Peyer's patch (tissue), 4 donors: ENCODE data around the gene COTL1. TPM values are rescaled to one million over a fixed set of nuclear protein-coding genes. Genes with fewer than 3 reads are reported as not detected.

Experiments
- DNase-seq, 3 donors: peaks; one replicate each; pipeline ENCODE4 v3.0.0-alpha.2; 2017 to 2019
- H3K27ac ChIP-seq, 4 donors: fragments of 200-600 bp; sonication (generic); one replicate each; pipeline ENCODE4 v1.5.1; 2016 to 2019
- H3K27me3 ChIP-seq, 2 donors: fragments of 200-600 bp; sonication (generic); one replicate each; pipeline ENCODE4 v1.5.1; 2019
- H3K36me3 ChIP-seq, 3 donors: fragments of 200-600 bp; sonication (generic); one replicate each; pipeline ENCODE4 v1.5.1; 2016 to 2019
- H3K4me1 ChIP-seq, 4 donors: fragments of 200-600 bp; sonication (generic); one replicate each; pipeline ENCODE4 v1.5.1; 2016 to 2019
- H3K4me3 ChIP-seq, 4 donors: fragments of 200-600 bp; sonication (generic); 1 replicate in 3 of 4; 2 replicates in 1 of 4; pipeline ENCODE4 v1.5.1; 2016 to 2019; ENCODE audit warnings: mild to moderate bottlenecking in 1 of 4
- H3K9me3 ChIP-seq, 4 donors: fragments of 200-600 bp; sonication (generic); one replicate each; pipeline ENCODE4 v1.5.1; 2016 to 2019; ENCODE audit warnings: mild to moderate bottlenecking in 1 of 4
- POLR2A ChIP-seq, 2 donors: fragments of 450-650 bp; IDR thresholded peaks; one replicate each; pipeline ENCODE4 v1.5.1; 2017; ENCODE audit warnings: antibody characterized with exemption in 2 of 2, mild to moderate bottlenecking in 2 of 2, moderate library complexity in 2 of 2
- total RNA-seq, 4 donors: library from RNA; depleted of rRNA; stranded (reverse); fragments of >200 nt; gene quantifications; one replicate each; pipeline ENCODE4 v1.1.0, GENCODE V29; 2016
- TF ChIP-seq, protein P1 (sequence below), 6 experiments: fragments of 450-650 bp in 4 of 6; fragments of 200-600 bp in 2 of 6; sonication (generic) in 1 of 6; IDR thresholded peaks; one replicate each; pipeline ENCODE4 v1.5.1; 2017 to 2019; ENCODE audit warnings: antibody characterized with exemption in 6 of 6, mild to moderate bottlenecking in 3 of 6, moderate library complexity in 1 of 6

Gene COTL1
- total RNA-seq, 4 donors from 2014 or later = 29.6 to 84.2 (median 43.1) TPM

DNA sequence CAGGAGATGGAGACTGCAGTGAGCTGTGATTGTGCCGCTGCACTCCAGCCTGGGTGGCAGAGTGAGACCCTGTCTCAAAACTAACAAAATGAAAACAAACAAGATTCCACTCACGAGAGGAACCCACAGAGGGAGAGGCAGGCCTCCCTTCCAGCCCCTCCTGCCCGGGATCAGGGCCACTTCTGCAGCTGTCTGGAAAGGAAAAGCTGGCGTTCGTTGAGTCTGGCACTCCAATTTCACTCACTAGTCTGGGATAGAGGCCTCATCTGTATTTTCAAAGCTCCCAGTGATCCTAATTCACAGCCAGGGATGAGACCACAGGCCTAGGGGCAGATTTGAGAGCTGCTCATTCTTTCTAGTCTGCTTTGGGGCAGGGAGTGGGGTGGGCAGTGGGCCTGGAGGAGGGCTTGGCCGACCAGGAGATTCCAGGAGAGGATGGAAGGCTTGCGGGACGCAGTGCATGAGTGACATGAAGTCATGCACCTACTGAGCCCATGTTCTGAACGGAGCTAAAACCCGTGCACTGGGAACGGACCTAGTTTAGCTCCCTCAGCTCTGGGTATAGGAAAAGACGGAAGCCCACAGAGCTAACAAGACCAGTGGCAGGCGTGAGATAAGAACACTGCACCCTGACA lies 54.0 kb downstream of the COTL1 start:
- Histone ChIP-seq H3K4me1 (peaks cover 0 to 15% (median 1%) of the 10 kb centered on the region in 4 donors), H3K27ac (no peak overlapping the region), H3K36me3 (peaks cover 0 to 8% (median 0%) of the 10 kb centered on the region in 3 donors), H3K27me3 (no peaks in the 10 kb centered on the region), H3K9me3 (no peaks in the 10 kb centered on the region), H3K4me3 (no peak overlapping the region)
- DNase-seq = no peak
- TF ChIP-seq, protein P1, sequence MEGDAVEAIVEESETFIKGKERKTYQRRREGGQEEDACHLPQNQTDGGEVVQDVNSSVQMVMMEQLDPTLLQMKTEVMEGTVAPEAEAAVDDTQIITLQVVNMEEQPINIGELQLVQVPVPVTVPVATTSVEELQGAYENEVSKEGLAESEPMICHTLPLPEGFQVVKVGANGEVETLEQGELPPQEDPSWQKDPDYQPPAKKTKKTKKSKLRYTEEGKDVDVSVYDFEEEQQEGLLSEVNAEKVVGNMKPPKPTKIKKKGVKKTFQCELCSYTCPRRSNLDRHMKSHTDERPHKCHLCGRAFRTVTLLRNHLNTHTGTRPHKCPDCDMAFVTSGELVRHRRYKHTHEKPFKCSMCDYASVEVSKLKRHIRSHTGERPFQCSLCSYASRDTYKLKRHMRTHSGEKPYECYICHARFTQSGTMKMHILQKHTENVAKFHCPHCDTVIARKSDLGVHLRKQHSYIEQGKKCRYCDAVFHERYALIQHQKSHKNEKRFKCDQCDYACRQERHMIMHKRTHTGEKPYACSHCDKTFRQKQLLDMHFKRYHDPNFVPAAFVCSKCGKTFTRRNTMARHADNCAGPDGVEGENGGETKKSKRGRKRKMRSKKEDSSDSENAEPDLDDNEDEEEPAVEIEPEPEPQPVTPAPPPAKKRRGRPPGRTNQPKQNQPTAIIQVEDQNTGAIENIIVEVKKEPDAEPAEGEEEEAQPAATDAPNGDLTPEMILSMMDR (IDR thresholded peaks at IDR 0.05) = no peak
- no peak for TF ChIP-seq POLR2A (IDR thresholded peaks at IDR 0.05)

DNA sequence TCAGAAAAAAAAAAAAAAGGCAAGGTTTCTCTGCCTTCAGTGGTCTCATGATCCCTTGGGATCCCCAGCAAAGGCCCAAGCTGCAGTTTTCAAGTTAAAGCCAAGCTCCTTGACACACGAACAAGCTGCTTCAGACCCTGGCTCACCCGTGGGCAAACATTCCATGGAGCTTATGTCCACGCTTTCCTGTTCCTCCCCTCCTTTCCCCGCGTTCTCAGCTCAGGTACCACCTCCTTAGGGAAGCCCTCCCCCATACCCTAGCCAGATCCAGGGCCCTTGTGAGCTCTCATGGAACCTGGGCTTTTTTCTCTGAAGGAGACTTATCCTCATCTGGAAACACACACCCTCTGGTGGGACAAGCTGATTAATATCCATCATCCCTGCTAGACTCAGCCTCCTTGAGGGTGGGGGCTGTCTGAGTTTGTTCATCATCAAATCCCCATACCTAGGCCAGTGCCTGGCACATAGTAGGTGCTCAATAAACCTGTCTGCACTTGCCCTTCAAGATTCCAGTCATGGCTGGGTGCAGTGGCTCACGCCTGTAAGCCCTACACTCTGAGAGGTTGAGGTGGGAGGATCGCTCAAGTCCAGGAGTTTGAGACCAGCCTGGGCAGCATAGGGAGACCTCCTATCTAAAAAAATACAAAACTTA lies 54.7 kb downstream of the COTL1 start:
- no peak for TF ChIP-seq POLR2A (IDR thresholded peaks at IDR 0.05)
- TF ChIP-seq, protein P1 (IDR thresholded peaks at IDR 0.05) = no peak
- DNase-seq = no peak

GRCh38 chr16:84562174-84562815 lies 55.6 kb downstream of the COTL1 start:
- peaks cover 0 to 8% (median 0%) of the 10 kb centered on the region in 3 donors for H3K36me3 ChIP-seq
- peaks cover 0 to 15% (median 1%) of the 10 kb centered on the region in 4 donors for H3K4me1 ChIP-seq
- DNase-seq = peak in 2 of 3 donors; percentile 43 to 55
- H3K9me3 ChIP-seq = no peaks in the 10 kb centered on the region
- H3K27ac ChIP-seq = peak overlapping the region in 2 of 4 donors; percentile 4 to 49
- H3K4me3 ChIP-seq = no peak overlapping the region
- TF ChIP-seq, protein P1 (IDR thresholded peaks at IDR 0.05) = no peak
- no peak for TF ChIP-seq POLR2A (IDR thresholded peaks at IDR 0.05)
- H3K27me3 ChIP-seq = no peaks in the 10 kb centered on the region

More for the DNA sequence above, 54.7 kb downstream of the COTL1 start:
- H3K36me3 ChIP-seq = peaks cover 0 to 8% (median 0%) of the 10 kb centered on the region in 3 donors
- peaks cover 0 to 15% (median 1%) of the 10 kb centered on the region in 4 donors for H3K4me1 ChIP-seq
- peak overlapping the region in 1 of 4 donors; percentile 49 for H3K27ac ChIP-seq
- H3K9me3 ChIP-seq = no peaks in the 10 kb centered on the region
- H3K4me3 ChIP-seq = no peak overlapping the region
- H3K27me3 ChIP-seq = no peaks in the 10 kb centered on the region

GRCh38 chr16:84561291-84561690 lies 56.6 kb downstream of the COTL1 start:
- TF ChIP-seq, protein P1 (IDR thresholded peaks at IDR 0.05) = no peak
- no peak for TF ChIP-seq POLR2A (IDR thresholded peaks at IDR 0.05)
- Histone ChIP-seq H3K36me3 (peaks cover 0 to 1% (median 0%) of the 10 kb centered on the region in 3 donors), H3K27ac (no peak overlapping the region), H3K27me3 (no peaks in the 10 kb centered on the region), H3K4me1 (peaks cover 0 to 15% (median 1%) of the 10 kb centered on the region in 4 donors), H3K4me3 (no peak overlapping the region), H3K9me3 (no peaks in the 10 kb centered on the region)
- DNase-seq = no peak

DNA sequence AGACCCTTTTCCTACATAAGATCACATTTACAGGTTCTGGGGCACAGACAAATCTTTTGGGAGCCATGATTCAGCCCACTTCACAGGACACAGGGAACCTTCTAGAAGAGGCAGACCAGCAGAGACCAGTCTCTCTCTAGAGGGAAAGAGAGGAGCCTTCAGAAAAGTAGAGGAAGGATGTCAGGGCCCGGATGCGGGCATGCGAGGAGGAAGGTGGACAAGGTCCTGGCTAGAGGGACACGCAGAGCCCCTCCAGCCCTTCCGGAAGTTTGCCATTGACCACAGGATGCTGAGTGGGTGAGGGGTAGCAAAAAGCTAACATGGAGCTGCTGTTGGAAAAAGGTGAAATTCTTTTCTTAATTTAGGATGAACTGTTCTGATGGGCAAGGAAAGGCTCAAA lies 57.6 kb downstream of the COTL1 start:
- no peak overlapping the region for H3K27ac ChIP-seq
- no peaks in the 10 kb centered on the region for H3K27me3 ChIP-seq
- H3K4me3 ChIP-seq = no peak overlapping the region
- no peak for DNase-seq
- H3K4me1 ChIP-seq = peaks cover 0 to 15% (median 1%) of the 10 kb centered on the region in 4 donors
- TF ChIP-seq, protein P1 (IDR thresholded peaks at IDR 0.05) = no peak
- no peak for TF ChIP-seq POLR2A (IDR thresholded peaks at IDR 0.05)
- H3K9me3 ChIP-seq = no peaks in the 10 kb centered on the region
- H3K36me3 ChIP-seq = no peaks in the 10 kb centered on the region
